DOHH2 (cell line): ENCODE results near the gene MTHFR.

Source experiments
- EZH2phosphoT487 ChIP-seq: fragments of 200-600 bp; sonication (generic); IDR thresholded peaks from 2 replicates; pipeline ENCODE4 v1.6.1; 2017; ENCODE audit warnings: borderline replicate concordance, mild to moderate bottlenecking, antibody characterized with exemption, low read length, moderate library complexity, mixed read lengths
- TF ChIP-seq, protein P1 (sequence below): fragments of 200-600 bp; sonication (generic); IDR thresholded peaks from one replicate; pipeline ENCODE4 v1.5.1; 2014; ENCODE audit warnings: antibody characterized with exemption, mild to moderate bottlenecking, low read depth, low read length; ENCODE audit not compliant: poor library complexity, severe bottlenecking

- TF ChIP-seq, protein P1, sequence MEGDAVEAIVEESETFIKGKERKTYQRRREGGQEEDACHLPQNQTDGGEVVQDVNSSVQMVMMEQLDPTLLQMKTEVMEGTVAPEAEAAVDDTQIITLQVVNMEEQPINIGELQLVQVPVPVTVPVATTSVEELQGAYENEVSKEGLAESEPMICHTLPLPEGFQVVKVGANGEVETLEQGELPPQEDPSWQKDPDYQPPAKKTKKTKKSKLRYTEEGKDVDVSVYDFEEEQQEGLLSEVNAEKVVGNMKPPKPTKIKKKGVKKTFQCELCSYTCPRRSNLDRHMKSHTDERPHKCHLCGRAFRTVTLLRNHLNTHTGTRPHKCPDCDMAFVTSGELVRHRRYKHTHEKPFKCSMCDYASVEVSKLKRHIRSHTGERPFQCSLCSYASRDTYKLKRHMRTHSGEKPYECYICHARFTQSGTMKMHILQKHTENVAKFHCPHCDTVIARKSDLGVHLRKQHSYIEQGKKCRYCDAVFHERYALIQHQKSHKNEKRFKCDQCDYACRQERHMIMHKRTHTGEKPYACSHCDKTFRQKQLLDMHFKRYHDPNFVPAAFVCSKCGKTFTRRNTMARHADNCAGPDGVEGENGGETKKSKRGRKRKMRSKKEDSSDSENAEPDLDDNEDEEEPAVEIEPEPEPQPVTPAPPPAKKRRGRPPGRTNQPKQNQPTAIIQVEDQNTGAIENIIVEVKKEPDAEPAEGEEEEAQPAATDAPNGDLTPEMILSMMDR = no peak
- no peak for TF ChIP-seq EZH2phosphoT487
Observed at GRCh38 chr1:11779715-11780379, 25.9 kb downstream of the MTHFR start.
